T47D (cell line): ENCODE data around the gene TIMM8A.
"Not testable (repeated sequence)": the region's sequence is repeated elsewhere in the genome, so short reads cannot be mapped to it uniquely, and the experiment has no call there.

Experiments
- DNase-seq, 2 experiments: peaks; one replicate each; pipeline versions ENCODE4 v3.0.0 to v3.0.0-alpha.2; 2011 to 2012; ENCODE audit warnings: low read depth in 1 of 2, low spot score in 1 of 2
- JUND ChIP-seq: IDR thresholded peaks from 2 replicates; pipeline ENCODE4 v1.6.1; 2012; ENCODE audit warnings: low read depth
- in situ Hi-C: cut with HindIII; loops from 2 replicates; pipeline ENCODE4 v1.10.0; 2016; ENCODE audit warnings: low sequenced_read_pairs, low pct_unique_long_range_greater_than_20kb

Gene TIMM8A

DNA sequence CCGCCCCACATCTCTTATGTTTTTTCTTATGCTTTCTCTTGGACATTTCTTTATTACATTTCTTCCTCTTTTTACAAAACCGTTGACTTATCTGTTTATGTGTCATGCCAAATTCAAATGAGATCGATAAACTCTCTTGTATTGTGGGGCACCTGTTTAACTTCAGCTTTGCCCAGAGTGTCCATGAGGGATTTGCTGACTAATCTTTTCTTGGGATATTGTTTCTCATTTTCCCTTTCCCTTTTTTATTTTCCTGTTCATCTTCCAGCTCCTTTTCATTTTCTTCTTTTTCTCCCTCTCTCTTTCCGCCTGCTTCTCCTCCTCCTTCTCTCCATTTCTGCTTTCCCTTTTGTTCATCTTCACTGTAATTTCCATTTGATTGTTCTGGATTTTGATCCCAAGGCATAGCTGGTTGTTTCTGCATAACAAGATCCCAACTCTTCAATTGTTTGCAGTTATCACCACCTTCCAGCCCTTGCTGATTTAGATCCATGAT is 10.7 kb downstream of the TIMM8A start:
- DNase-seq, result no peak
- TF ChIP-seq JUND, result no peak
- in situ Hi-C loops, result no loop called here

DNA sequence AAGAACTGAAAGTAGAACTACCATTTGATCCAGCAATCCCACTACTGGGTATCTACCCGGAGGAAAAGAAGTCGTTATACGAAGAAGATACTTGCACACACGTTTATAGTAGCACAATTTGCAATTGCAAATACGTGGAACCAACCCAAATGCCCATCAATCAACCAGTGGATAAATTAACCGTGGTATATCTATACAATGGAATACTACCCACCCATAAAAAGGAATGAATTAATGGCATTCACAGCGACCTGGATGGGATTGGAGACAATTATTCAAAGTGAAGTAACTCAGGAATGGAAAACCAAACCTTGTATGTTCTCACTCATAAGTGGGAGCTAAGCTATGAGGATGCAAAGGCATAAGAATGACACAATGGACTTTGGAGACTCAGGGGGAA is 14.2 kb downstream of the TIMM8A start:
- DNase-seq, result not testable (repeated sequence)

DNA sequence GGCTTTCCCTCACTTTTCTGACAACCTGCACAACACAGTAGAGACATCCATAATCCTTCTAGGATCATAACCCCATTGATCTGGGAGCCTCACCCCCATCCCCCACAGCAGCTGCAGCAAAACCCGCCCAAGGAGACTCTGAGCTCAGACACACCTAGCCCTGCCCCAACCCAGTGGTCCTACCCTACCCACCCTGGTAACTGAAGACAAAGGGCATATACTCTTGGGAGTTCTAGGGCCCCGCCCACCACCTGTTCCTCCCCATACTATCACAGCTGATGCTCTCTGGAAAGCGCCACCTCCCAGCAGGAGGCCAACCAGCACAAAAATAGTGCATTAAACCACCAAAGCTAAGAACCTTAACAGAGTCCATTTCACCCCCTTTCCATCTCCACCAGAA is 21.9 kb downstream of the TIMM8A start:
- in situ Hi-C loops, DNase-seq: not testable (repeated sequence)

More for the DNA sequence above, 14.2 kb downstream of the TIMM8A start:
- in situ Hi-C loops, result not testable (repeated sequence)

DNA sequence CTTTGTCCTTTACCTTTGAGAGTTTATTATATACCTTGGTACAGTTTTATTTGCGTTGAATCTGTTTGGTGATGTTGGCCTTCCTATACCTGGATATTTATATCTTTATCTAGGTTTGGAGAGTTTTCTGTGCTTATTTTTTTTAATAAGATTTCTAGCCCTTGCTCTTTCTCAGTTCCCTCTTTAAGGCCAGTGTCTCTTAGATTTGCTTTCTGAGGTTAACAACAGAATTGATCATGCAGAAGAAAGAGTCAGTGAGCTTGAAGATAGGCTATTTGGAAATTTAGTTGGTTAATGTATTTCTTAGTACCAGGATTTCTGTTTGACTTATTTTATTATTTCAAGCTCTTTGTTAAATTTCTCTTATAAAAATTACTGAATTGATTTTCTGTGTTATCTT is 44.8 kb downstream of the TIMM8A start:
- in situ Hi-C loops, result no loop called here
- no peak for TF ChIP-seq JUND
- no peak for DNase-seq
